ENCODE results near the gene SPRR4. TPM values are rescaled to one million over a fixed set of nuclear protein-coding genes. Genes with fewer than 3 reads are reported as not detected.

Gene SPRR4
- total and polyA plus RNA-seq, 12 donors, result not detected

DNA sequence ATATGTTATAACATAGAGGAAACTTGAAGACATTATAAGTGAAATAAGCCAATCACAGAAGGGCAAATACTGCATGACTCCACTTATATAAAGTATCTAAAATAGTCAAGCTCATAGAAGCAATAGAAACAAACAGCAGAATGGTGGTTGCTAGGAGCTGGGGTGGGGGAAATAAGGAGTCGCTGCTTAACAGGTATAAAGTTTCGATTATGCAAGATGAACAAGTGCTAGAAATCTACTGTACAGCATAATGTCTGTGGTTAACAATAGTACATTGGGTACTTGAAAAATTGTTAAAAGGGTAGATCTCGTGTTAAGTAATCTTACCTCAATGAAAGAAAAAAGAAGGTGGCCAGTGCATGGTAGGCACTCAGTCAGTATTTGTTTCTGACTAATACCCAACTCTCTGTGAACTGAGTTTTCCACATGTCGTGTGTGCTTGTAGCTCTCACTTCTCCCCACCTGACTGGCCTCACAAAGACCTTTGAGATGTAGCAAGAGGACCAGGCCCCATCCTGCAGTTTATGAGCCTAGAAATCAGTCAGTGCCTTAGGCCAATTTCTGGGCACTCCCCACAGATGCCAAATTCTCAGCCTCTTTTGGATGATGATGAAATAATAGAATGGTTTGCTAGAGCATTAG is 38.2 kb upstream of the SPRR4 start:
- DNase-seq, result no peak
- TF ChIP-seq, protein P1, sequence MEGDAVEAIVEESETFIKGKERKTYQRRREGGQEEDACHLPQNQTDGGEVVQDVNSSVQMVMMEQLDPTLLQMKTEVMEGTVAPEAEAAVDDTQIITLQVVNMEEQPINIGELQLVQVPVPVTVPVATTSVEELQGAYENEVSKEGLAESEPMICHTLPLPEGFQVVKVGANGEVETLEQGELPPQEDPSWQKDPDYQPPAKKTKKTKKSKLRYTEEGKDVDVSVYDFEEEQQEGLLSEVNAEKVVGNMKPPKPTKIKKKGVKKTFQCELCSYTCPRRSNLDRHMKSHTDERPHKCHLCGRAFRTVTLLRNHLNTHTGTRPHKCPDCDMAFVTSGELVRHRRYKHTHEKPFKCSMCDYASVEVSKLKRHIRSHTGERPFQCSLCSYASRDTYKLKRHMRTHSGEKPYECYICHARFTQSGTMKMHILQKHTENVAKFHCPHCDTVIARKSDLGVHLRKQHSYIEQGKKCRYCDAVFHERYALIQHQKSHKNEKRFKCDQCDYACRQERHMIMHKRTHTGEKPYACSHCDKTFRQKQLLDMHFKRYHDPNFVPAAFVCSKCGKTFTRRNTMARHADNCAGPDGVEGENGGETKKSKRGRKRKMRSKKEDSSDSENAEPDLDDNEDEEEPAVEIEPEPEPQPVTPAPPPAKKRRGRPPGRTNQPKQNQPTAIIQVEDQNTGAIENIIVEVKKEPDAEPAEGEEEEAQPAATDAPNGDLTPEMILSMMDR (IDR thresholded peaks at IDR 0.05), result no peak
- 68 to 74% methylated on average over 4 of the region's 4 CpGs for WGBS, 2 donors
- Histone ChIP-seq H3K27me3 (peaks cover 0 to 5% (median 0%) of the 10 kb centered on the region in 7 donors), H3K36me3 (no peaks in the 10 kb centered on the region), H3K4me1 (no peaks in the 10 kb centered on the region), H3K27ac (no peak overlapping the region), H3K9me3 (peaks cover 0 to under 1% (median 0%) of the 10 kb centered on the region in 11 donors), H3K4me3 (no peak overlapping the region)
- no peak for ATAC-seq
- intact Hi-C loops (cut with DNase I), result no loop called here

- H3K9me3 ChIP-seq, result no peaks in the 10 kb centered on the region
- DNase-seq, result no peak
- 66 to 72% methylated on average over 2 of the region's 2 CpGs for WGBS, 2 donors
- peaks cover 0 to 5% (median 0%) of the 10 kb centered on the region in 7 donors for H3K27me3 ChIP-seq
- no peak overlapping the region for H3K4me3 ChIP-seq
- H3K4me1 ChIP-seq, result no peaks in the 10 kb centered on the region
- TF ChIP-seq, protein P1 (IDR thresholded peaks at IDR 0.05), result no peak
- intact Hi-C loops (cut with DNase I), result no loop called here
- no peaks in the 10 kb centered on the region for H3K36me3 ChIP-seq
- no peak overlapping the region for H3K27ac ChIP-seq
- ATAC-seq, result no peak
Observed at GRCh38 chr1:152933196-152933595, 37.3 kb upstream of the SPRR4 start.

GRCh38 chr1:152940614-152941013 is 29.8 kb upstream of the SPRR4 start:
- no peak for DNase-seq
- no peak for ATAC-seq
- TF ChIP-seq, protein P1 (IDR thresholded peaks at IDR 0.05), result no peak
- Histone ChIP-seq H3K4me1 (no peaks in the 10 kb centered on the region), H3K36me3 (no peaks in the 10 kb centered on the region), H3K27me3 (peaks cover 0 to 2% (median 0%) of the 10 kb centered on the region in 7 donors), H3K9me3 (no peaks in the 10 kb centered on the region), H3K27ac (no peak overlapping the region), H3K4me3 (no peak overlapping the region)
- WGBS, 2 donors, result 76 to 92% methylated on average over 1 of the region's 1 CpG
- intact Hi-C loops (cut with DNase I), result no loop called here

- intact Hi-C loops (cut with DNase I), result no loop called here
- no peaks in the 10 kb centered on the region for H3K27me3 ChIP-seq
- no peak for ATAC-seq
- H3K4me1 ChIP-seq, result no peaks in the 10 kb centered on the region
- no peak for DNase-seq
- H3K9me3 ChIP-seq, result no peaks in the 10 kb centered on the region
- TF ChIP-seq, protein P1 (IDR thresholded peaks at IDR 0.05), result no peak
- no peaks in the 10 kb centered on the region for H3K36me3 ChIP-seq
- H3K4me3 ChIP-seq, result no peak overlapping the region
- WGBS, 2 donors, result 57 to 62% methylated on average over 8 of the region's 8 CpGs
- no peak overlapping the region for H3K27ac ChIP-seq
Observed at GRCh38 chr1:152941037-152941711, 29.3 kb upstream of the SPRR4 start.

Measured in heart right ventricle (tissue), 16 donors.